Esophagus muscularis mucosa (tissue), 4 donors: ENCODE data around the gene IFT22. TPM values are rescaled to one million over a fixed set of nuclear protein-coding genes. Genes with fewer than 3 reads are reported as not detected.

Experiments
- DNase-seq: peaks from one replicate; pipeline ENCODE4 v3.0.0-alpha.2; 2017; ENCODE audit errors: extremely low spot score
- H3K27ac ChIP-seq, 4 donors: fragments of 200-600 bp; sonication (generic); replicated peaks in 1 of 4; 1 replicate in 3 of 4; 2 replicates in 1 of 4; pipeline ENCODE4 v1.5.1; 2016 to 2019; ENCODE audit warnings: mild to moderate bottlenecking in 1 of 4
- H3K27me3 ChIP-seq, 4 donors: fragments of 200-600 bp; sonication (generic); one replicate each; pipeline versions ENCODE4 v1.5.1 to v1.6.0; 2016 to 2019
- H3K36me3 ChIP-seq, 4 donors: fragments of 200-600 bp; sonication (generic); one replicate each; pipeline ENCODE4 v1.5.1; 2016 to 2019
- H3K4me1 ChIP-seq, 4 donors: fragments of 200-600 bp; sonication (generic); one replicate each; pipeline ENCODE4 v1.5.1; 2016 to 2019
- H3K4me3 ChIP-seq, 4 donors: fragments of 200-600 bp; sonication (generic); 1 replicate in 2 of 4; 2 replicates in 2 of 4; pipeline ENCODE4 v1.5.1; 2016 to 2019; ENCODE audit warnings: mild to moderate bottlenecking in 4 of 4, moderate library complexity in 1 of 4
- H3K9me3 ChIP-seq, 4 donors: fragments of 200-600 bp; sonication (generic); 1 replicate in 3 of 4; 2 replicates in 1 of 4; pipeline ENCODE4 v1.5.1; 2016 to 2019
- CTCF ChIP-seq, 3 experiments: fragments of 200-600 bp in 2 of 3; fragments of 450-650 bp in 1 of 3; sonication (generic) in 2 of 3; IDR thresholded peaks; one replicate each; pipeline ENCODE4 v1.5.1; 2017 to 2019; ENCODE audit warnings: antibody characterized with exemption in 3 of 3, mild to moderate bottlenecking in 2 of 3, moderate library complexity in 1 of 3
- EP300 ChIP-seq: sonication (generic); formaldehyde crosslinking; IDR thresholded peaks from one replicate; pipeline ENCODE4 v1.6.1; 2017; ENCODE audit warnings: antibody characterized with exemption
- POLR2A ChIP-seq: fragments of 450-650 bp; IDR thresholded peaks from one replicate; pipeline ENCODE4 v1.6.1; 2017; ENCODE audit warnings: antibody characterized with exemption, moderate library complexity, mild to moderate bottlenecking, low read depth
- POLR2AphosphoS5 ChIP-seq, 2 donors: sonication (generic); formaldehyde crosslinking; IDR thresholded peaks; one replicate each; pipeline ENCODE4 v1.6.1; 2017; ENCODE audit warnings: antibody characterized with exemption in 2 of 2
- WGBS: methylation state at CpG from one replicate; pipeline ENCODE4 v1.1.5; 2018; 5-methylcytosine and 5-hydroxymethylcytosine counted together
- intact Hi-C: fragments of 100-400 bp; cut with DNase I; formaldehyde crosslinking; loops from one replicate; pipeline ENCODE4 v1.15.1; 2023
- total RNA-seq, 4 donors: library from RNA; depleted of rRNA; stranded (reverse); fragments of >200 nt; gene quantifications; one replicate each; pipeline versions ENCODE4 v1.1.0 to v1.2.1, GENCODE V29; 2016

IFT22 gene
- total RNA-seq, 4 donors from 2014 or later, result 25.2 to 33.1 (median 28.5) TPM

GRCh38 chr7:101365956-101366355 is 44.3 kb upstream of the IFT22 start:
- Histone ChIP-seq H3K27ac (no peak overlapping the region), H3K4me3 (no peak overlapping the region), H3K9me3 (no peaks in the 10 kb centered on the region), H3K36me3 (no peaks in the 10 kb centered on the region), H3K4me1 (peaks cover 16 to 21% (median 21%) of the 10 kb centered on the region in 4 donors), H3K27me3 (peaks cover 0 to 90% (median 5%) of the 10 kb centered on the region in 4 donors)
- 96% methylated on average over 2 of the region's 2 CpGs for WGBS
- intact Hi-C loops, result loop anchor here (10.0 kb wide), 1 partner anchor 169 kb away; no protein-coding TSS in a partner anchor
- no peak for DNase-seq
- TF ChIP-seq POLR2AphosphoS5 (IDR thresholded peaks at IDR 0.05) (no peak), POLR2A (no peak), EP300 (no peak), CTCF (IDR thresholded peaks at IDR 0.05) (no peak)

DNA sequence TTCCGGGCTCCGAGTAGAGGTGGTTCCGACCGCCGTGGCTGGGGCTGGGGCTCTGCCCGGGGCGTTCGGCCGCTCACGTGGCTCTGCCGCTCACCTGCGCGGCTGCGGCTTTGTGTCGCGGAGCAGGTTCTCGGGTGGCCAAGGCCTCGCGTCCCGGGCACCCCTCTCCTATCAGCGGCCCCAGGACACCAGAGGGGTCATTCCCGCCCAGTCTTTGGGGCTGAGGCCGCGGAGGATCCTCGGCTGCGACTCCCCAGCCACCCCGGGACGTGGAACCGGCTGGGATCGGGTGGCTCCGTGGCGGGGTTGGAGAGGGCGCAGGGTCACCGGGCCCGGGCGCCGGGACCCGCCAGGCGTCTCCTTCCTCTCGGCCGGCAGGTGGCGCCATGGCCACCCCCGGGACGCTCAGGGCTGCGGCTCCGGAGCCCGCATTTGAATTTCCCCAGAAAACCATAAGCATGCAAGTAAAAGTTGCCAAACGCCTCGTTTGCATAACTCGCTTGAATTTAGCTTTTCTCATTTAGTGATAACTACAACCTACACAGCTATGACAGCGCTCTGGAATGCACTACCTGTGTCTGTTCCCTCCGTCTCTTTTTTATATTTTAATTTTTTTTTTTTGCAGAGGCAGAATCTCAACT is 42.2 kb upstream of the IFT22 start:
- TF ChIP-seq CTCF (IDR thresholded peaks at IDR 0.05) (peak; percentile 68 to 90 (median 87)), POLR2A (no peak), POLR2AphosphoS5 (IDR thresholded peaks at IDR 0.05) (no peak)
- peaks cover 16 to 21% (median 21%) of the 10 kb centered on the region in 4 donors for H3K4me1 ChIP-seq
- no peaks in the 10 kb centered on the region for H3K9me3 ChIP-seq
- no peak overlapping the region for H3K27ac ChIP-seq
- no peak for DNase-seq
- H3K36me3 ChIP-seq, result no peaks in the 10 kb centered on the region
- intact Hi-C loops, result loop anchor here (10.0 kb wide), 1 partner anchor 171 kb away; no protein-coding TSS in a partner anchor
- peaks cover 0 to 72% (median 5%) of the 10 kb centered on the region in 4 donors for H3K27me3 ChIP-seq
- WGBS, result 4% methylated on average over 33 of the region's 52 CpGs
- H3K4me3 ChIP-seq, result peak overlapping the region; percentile 53 to 66 (median 56)

GRCh38 chr7:101363196-101363733 is 41.7 kb upstream of the IFT22 start:
- Histone ChIP-seq H3K4me1 (peaks cover 16 to 21% (median 21%) of the 10 kb centered on the region in 4 donors), H3K27me3 (peaks cover 0 to 66% (median 5%) of the 10 kb centered on the region in 4 donors), H3K36me3 (no peaks in the 10 kb centered on the region), H3K9me3 (no peaks in the 10 kb centered on the region), H3K27ac (no peak overlapping the region), H3K4me3 (peak overlapping the region; percentile 53 to 66 (median 56))
- TF ChIP-seq POLR2A (no peak), CTCF (IDR thresholded peaks at IDR 0.05) (no peak), EP300 (no peak), POLR2AphosphoS5 (IDR thresholded peaks at IDR 0.05) (no peak)
- intact Hi-C loops, result loop anchor here (10.0 kb wide), 1 partner anchor 172 kb away; no protein-coding TSS in a partner anchor
- no peak for DNase-seq
- 0% methylated on average over 21 of the region's 46 CpGs for WGBS

GRCh38 chr7:101362334-101363195 is 41.0 kb upstream of the IFT22 start, which contains the start of gene COL26A1:
TSS of gene COL26A1 (plus strand) at chr7:101362875. CDS start at chr7:101363033, 158 bp downstream.
- no peak for DNase-seq
- H3K27ac ChIP-seq, result no peak within 1 kb of the TSS

More at GRCh38 chr7:101362334-101363195, 41.0 kb upstream of the IFT22 start, which contains the start of gene COL26A1:
- intact Hi-C loops, result loop anchor here (10.0 kb wide), 1 partner anchor 172 kb away; no protein-coding TSS in a partner anchor
- Histone ChIP-seq H3K36me3 (no peaks in the 10 kb centered on the region), H3K4me3 (peak within 1 kb of the TSS; percentile 53 to 66 (median 56)), H3K27me3 (peaks cover 0 to 59% (median 5%) of the 10 kb centered on the region in 4 donors), H3K4me1 (peaks cover 16 to 21% (median 21%) of the 10 kb centered on the region in 4 donors), H3K9me3 (no peaks in the 10 kb centered on the region)
- 35% methylated on average over 35 of the region's 76 CpGs for WGBS
- TF ChIP-seq POLR2A, result no peak
- no peak for TF ChIP-seq CTCF (IDR thresholded peaks at IDR 0.05)
- no peak for TF ChIP-seq POLR2AphosphoS5 (IDR thresholded peaks at IDR 0.05)
- TF ChIP-seq EP300, result no peak
